Karpas-422 (cell line): Measurements from ENCODE around the gene ROR2. TPM values are rescaled to one million over a fixed set of nuclear protein-coding genes. Genes with fewer than 3 reads are reported as not detected.
"Not testable (repeated sequence)": the region's sequence is repeated elsewhere in the genome, so short reads cannot be mapped to it uniquely, and the experiment has no call there.

ENCODE experiments used
- DNase-seq: peaks from one replicate; pipeline ENCODE4 v3.0.0-alpha.2; 2015
- H2AFZ ChIP-seq: fragments of 200-600 bp; sonication (generic); 2 replicates; pipeline ENCODE4 v1.6.1; 2014; ENCODE audit warnings: antibody characterized with exemption, low read length, mixed read lengths
- H3K27ac ChIP-seq: fragments of 200-600 bp; sonication (generic); 2 replicates; pipeline ENCODE4 v1.5.1; 2014; ENCODE audit warnings: mild to moderate bottlenecking, low read length, moderate library complexity
- H3K27me3 ChIP-seq: fragments of 200-600 bp; sonication (generic); 2 replicates; pipeline ENCODE4 v1.6.1; 2014; ENCODE audit warnings: low read length, mixed read lengths
- H3K36me3 ChIP-seq: fragments of 200-600 bp; sonication (generic); 2 replicates; pipeline ENCODE4 v1.6.1; 2014; ENCODE audit warnings: low read length, mixed read lengths; ENCODE audit not compliant: insufficient read depth
- H3K4me1 ChIP-seq: fragments of 200-600 bp; sonication (generic); 2 replicates; pipeline ENCODE4 v1.6.1; 2014; ENCODE audit warnings: mild to moderate bottlenecking, low read length, mixed read lengths
- H3K4me2 ChIP-seq: fragments of 200-600 bp; sonication (generic); 2 replicates; pipeline ENCODE4 v1.6.1; 2014; ENCODE audit warnings: low read length, low read depth, mild to moderate bottlenecking; ENCODE audit not compliant: poor library complexity, severe bottlenecking
- H3K4me3 ChIP-seq: fragments of 200-600 bp; sonication (generic); 2 replicates; pipeline ENCODE4 v1.5.1; 2014; ENCODE audit warnings: mild to moderate bottlenecking, antibody characterized with exemption, low read length, mixed read lengths
- H3K79me2 ChIP-seq: fragments of 200-600 bp; sonication (generic); 2 replicates; pipeline ENCODE4 v1.6.1; 2014; ENCODE audit warnings: mild to moderate bottlenecking, low read length, mixed read lengths
- H3K9ac ChIP-seq: fragments of 200-600 bp; sonication (generic); 2 replicates; pipeline ENCODE4 v1.6.0; 2014; ENCODE audit warnings: low read length
- H3K9me2 ChIP-seq: fragments of 200-600 bp; sonication (generic), shearing (Covaris generic); replicated peaks from 2 replicates; pipeline ENCODE4 v1.6.0; 2014; ENCODE audit warnings: mild to moderate bottlenecking, low read length, moderate library complexity; ENCODE audit not compliant: insufficient read depth
- H3K9me3 ChIP-seq: fragments of 300-700, 200-600 bp; sonication (generic); 2 replicates; pipeline ENCODE4 v1.6.1; 2014; ENCODE audit warnings: low read length, mixed read lengths
- H4K20me1 ChIP-seq: fragments of 200-600 bp; sonication (generic); 2 replicates; pipeline ENCODE4 v1.6.1; 2014; ENCODE audit warnings: mild to moderate bottlenecking, antibody characterized with exemption, low read length, low read depth; ENCODE audit not compliant: insufficient read depth
- total RNA-seq: library from RNA; depleted of rRNA; stranded (reverse); fragments of >200 nt; shearing (Covaris generic); gene quantifications from 2 replicates; pipeline ENCODE4 v1.2.3, GENCODE V29; 2014; ENCODE audit warnings: low replicate concordance

The ROR2 gene
- total RNA-seq, 1 experiment from 2014 or later: not detected

DNA sequence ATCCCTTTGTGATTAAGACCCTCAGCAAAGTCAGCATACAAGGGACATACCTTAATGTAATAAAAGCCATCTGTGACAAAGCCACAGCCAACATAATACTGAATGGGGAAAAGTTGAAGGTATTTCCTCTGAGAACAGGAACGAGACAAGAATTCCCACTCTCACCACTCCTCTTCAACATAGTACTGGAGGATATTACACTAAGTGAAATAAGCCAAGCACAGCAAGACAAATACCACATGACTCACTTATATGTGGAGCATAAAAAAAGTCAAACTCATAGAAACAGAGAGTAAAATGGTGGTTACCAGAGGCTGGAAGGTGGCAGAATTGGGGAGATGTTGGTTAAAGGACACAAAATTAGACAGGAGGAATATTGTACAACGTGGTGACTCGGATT, 408.3 kb downstream of the ROR2 start:
- Histone ChIP-seq H3K27me3 (no peaks in the 10 kb centered on the region), H3K79me2 (no peaks in the 10 kb centered on the region), H3K4me3 (no peak overlapping the region), H4K20me1 (no peaks in the 10 kb centered on the region), H3K4me2 (no peak overlapping the region), H2AFZ (no peak overlapping the region), H3K36me3 (no peaks in the 10 kb centered on the region), H3K9me3 (no peaks in the 10 kb centered on the region), H3K27ac (no peak overlapping the region), H3K9ac (no peak overlapping the region), H3K9me2 (no peaks in the 10 kb centered on the region), H3K4me1 (no peaks in the 10 kb centered on the region)
- no peak for DNase-seq

DNA sequence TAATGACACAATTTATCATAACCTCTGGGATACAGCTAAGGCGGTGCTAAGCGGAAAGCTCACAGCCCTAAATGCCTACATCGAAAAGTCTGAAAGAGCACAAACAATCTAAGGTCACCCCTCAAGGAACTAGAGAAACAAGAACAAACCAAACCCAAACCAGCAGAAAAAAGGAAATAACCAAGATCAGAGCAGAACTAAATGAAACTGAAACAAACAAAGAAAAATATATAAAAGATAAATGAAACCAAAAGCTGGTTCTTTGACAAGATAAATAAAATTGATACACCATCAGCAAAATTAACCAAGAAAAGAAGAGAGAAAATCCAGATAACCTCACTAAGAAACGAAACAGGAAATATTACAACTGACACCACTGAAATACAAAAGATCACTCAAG, 409.5 kb downstream of the ROR2 start:
- H3K4me3 ChIP-seq, H3K36me3 ChIP-seq, H3K9me3 ChIP-seq, DNase-seq, H3K9me2 ChIP-seq, H3K27ac ChIP-seq, H3K9ac ChIP-seq, H3K4me1 ChIP-seq, H2AFZ ChIP-seq, H4K20me1 ChIP-seq, H3K27me3 ChIP-seq, H3K4me2 ChIP-seq, H3K79me2 ChIP-seq: not testable (repeated sequence)

DNA sequence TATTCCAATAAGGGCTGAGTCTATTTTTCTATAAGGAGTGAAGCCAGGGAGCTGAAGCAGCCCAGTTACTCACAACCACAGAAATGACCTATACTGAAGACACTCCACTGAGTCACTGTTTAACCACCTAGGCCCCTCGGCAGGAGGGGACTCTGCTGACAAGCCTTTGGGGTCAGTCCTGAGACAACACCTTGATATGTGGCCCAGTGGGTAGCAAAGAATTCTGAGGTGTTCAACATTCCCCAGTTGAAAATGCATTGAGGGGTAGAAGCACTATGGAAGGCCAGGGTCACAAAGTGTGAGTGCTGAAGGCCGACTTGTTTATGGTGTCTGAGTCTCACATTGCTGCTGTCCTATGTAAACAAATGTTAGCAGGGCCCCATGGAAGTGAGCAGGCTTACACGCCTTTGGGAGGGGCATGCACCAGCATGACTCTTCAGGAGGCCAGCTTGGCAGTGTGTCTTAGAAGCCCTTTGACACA, 413.8 kb downstream of the ROR2 start:
- Histone ChIP-seq H3K4me3 (no peak overlapping the region), H3K9me3 (no peaks in the 10 kb centered on the region), H4K20me1 (no peaks in the 10 kb centered on the region), H3K4me1 (no peaks in the 10 kb centered on the region), H3K27ac (no peak overlapping the region), H2AFZ (no peak overlapping the region), H3K4me2 (no peak overlapping the region), H3K36me3 (no peaks in the 10 kb centered on the region), H3K9ac (no peak overlapping the region), H3K9me2 (no peaks in the 10 kb centered on the region), H3K27me3 (no peaks in the 10 kb centered on the region), H3K79me2 (no peaks in the 10 kb centered on the region)
- no peak for DNase-seq

DNA sequence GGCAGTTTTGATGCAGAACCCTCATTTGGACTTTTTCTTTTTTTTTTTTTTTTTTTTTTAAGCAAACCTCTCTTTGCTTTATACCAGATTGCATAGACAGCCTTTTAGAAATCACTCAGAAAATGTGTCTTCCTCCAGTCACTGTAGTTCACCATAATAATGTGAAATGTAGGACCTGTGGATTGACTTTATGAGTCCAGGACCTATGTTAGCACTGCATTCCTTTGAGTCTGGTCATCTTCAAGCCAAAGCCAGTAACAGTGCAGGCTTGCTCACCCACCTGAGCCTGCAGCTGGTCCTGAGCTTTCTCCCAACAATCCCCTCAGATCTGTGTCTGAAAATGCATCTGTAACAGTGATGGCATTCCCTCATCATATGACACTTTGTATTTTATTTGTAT, 415.7 kb downstream of the ROR2 start:
- no peak overlapping the region for H3K4me3 ChIP-seq
- H3K9me2 ChIP-seq: no peaks in the 10 kb centered on the region
- H3K4me1 ChIP-seq: no peaks in the 10 kb centered on the region
- no peaks in the 10 kb centered on the region for H3K36me3 ChIP-seq
- H3K27ac ChIP-seq: no peak overlapping the region
- H3K27me3 ChIP-seq: no peaks in the 10 kb centered on the region
- H3K9me3 ChIP-seq: no peaks in the 10 kb centered on the region
- no peaks in the 10 kb centered on the region for H4K20me1 ChIP-seq
- no peak overlapping the region for H3K9ac ChIP-seq
- H2AFZ ChIP-seq: no peak overlapping the region
- no peak overlapping the region for H3K4me2 ChIP-seq
- no peaks in the 10 kb centered on the region for H3K79me2 ChIP-seq
- no peak for DNase-seq

DNA sequence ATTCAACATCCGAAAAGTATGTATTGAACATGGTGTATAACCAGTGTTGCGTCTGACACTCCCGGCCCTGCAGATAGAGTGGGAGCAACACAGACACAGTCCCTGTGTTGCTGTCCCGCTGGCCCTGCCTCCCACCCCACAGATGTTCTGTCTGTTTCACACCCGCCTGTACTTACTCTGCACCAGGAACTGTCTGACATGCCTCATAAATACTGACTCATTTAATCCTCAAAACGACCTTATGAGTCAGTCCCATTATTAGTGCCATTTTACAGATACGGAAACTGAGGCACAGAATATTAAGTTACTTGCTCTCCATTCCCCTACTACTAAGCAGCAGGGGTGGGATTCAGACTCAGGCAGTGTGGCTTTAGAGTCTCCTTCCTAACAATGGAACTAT, 416.6 kb downstream of the ROR2 start:
- H3K4me2 ChIP-seq: no peak overlapping the region
- no peaks in the 10 kb centered on the region for H3K9me3 ChIP-seq
- no peak for DNase-seq
- no peaks in the 10 kb centered on the region for H3K4me1 ChIP-seq
- H3K36me3 ChIP-seq: no peaks in the 10 kb centered on the region
- no peak overlapping the region for H3K27ac ChIP-seq
- H3K9me2 ChIP-seq: no peaks in the 10 kb centered on the region
- no peaks in the 10 kb centered on the region for H3K79me2 ChIP-seq
- H4K20me1 ChIP-seq: no peaks in the 10 kb centered on the region
- H3K9ac ChIP-seq: no peak overlapping the region
- H3K27me3 ChIP-seq: no peaks in the 10 kb centered on the region
- no peak overlapping the region for H2AFZ ChIP-seq
- H3K4me3 ChIP-seq: no peak overlapping the region

DNA sequence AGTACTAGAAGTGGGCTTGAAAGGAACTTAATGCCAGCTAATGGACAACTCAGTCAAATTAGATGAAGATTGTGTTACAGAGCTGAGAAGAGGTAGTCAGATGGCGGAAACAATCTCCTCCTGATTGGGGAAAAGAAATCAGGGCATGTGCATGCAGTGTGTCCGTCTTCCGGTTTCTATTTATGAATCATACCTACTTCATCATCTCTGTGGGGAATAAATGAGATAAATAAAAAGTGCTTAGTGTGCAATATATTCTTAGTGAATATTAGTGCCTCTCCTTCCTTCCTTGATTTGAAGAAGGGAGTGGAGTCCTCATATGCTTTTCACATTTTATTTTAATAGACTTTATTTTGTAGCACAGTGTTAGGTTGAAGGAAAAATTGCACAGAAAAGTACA, 417.7 kb downstream of the ROR2 start:
- Histone ChIP-seq H3K4me1 (no peaks in the 10 kb centered on the region), H3K27me3 (no peaks in the 10 kb centered on the region), H3K9ac (no peak overlapping the region), H3K79me2 (no peaks in the 10 kb centered on the region), H3K4me2 (no peak overlapping the region), H3K9me2 (no peaks in the 10 kb centered on the region), H3K4me3 (no peak overlapping the region), H4K20me1 (no peaks in the 10 kb centered on the region), H2AFZ (no peak overlapping the region), H3K36me3 (no peaks in the 10 kb centered on the region), H3K27ac (no peak overlapping the region), H3K9me3 (no peaks in the 10 kb centered on the region)
- peak; percentile 42 for DNase-seq

DNA sequence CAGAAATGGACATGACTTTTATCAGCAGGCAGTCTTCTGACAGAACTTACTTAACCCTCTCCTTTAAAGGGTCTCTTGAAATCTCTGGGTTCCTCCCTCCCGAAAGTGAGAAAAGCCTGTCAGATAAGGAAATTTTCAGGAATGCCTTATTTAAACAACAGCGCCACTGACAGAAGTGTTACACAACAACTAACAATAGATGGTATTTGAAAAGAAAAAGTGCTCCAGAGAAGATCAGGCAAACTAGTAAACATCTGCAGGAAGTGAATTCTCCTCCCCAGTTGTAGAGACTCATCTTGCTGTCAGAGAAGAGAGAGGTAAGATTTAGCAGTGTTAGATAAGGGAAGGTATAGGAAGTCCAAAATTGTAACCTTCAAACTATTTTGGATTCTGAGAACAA, 419.2 kb downstream of the ROR2 start:
- Histone ChIP-seq H4K20me1 (no peaks in the 10 kb centered on the region), H3K36me3 (no peaks in the 10 kb centered on the region), H3K4me2 (no peak overlapping the region), H2AFZ (no peak overlapping the region), H3K27ac (no peak overlapping the region), H3K9me2 (no peaks in the 10 kb centered on the region), H3K79me2 (no peaks in the 10 kb centered on the region), H3K9me3 (no peaks in the 10 kb centered on the region), H3K27me3 (no peaks in the 10 kb centered on the region), H3K4me3 (no peak overlapping the region), H3K9ac (no peak overlapping the region), H3K4me1 (no peaks in the 10 kb centered on the region)
- DNase-seq: no peak

DNA sequence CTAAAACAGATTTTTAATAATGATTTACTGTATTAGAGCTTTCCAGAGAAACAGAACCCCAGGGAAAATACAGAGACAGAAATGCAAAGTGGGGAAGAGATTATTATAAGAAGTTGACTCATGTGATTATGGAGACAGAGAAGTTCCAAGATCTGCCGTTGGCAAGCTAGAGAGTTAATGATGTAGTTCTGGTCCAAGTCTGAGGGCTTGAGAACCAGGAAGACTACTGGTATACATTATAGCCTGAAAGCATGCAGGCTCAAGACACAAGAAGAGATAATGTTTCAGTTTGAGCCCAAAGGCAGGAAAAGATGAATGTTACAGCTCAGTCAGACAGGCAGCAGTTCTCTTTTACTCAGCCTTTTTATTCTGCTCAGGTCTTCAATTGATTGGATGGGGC, 427.5 kb downstream of the ROR2 start:
- Histone ChIP-seq H3K27me3 (no peaks in the 10 kb centered on the region), H3K4me1 (no peaks in the 10 kb centered on the region), H3K9me3 (no peaks in the 10 kb centered on the region), H3K79me2 (no peaks in the 10 kb centered on the region), H3K4me3 (no peak overlapping the region), H2AFZ (no peak overlapping the region), H3K27ac (no peak overlapping the region), H4K20me1 (no peaks in the 10 kb centered on the region), H3K36me3 (no peaks in the 10 kb centered on the region), H3K4me2 (no peak overlapping the region), H3K9me2 (no peaks in the 10 kb centered on the region), H3K9ac (no peak overlapping the region)
- no peak for DNase-seq
